Spleen (tissue), 11 donors: ENCODE measurements around the gene TMEM272. TPM values are rescaled to one million over a fixed set of nuclear protein-coding genes. Genes with fewer than 3 reads are reported as not detected.

ENCODE experiments used
- DNase-seq: peaks from one replicate; pipeline ENCODE4 v3.0.0-alpha.2; 2020
- H3K27ac ChIP-seq, 8 donors: fragments of 200-600 bp; sonication (generic) in 7 of 8; 1 replicate in 4 of 8; 2 replicates in 4 of 8; pipeline versions ENCODE4 v1.5.0 to v1.8.0; 2016 to 2021; ENCODE audit warnings: inconsistent platforms in 4 of 8, mild to moderate bottlenecking in 4 of 8, moderate library complexity in 1 of 8
- H3K27me3 ChIP-seq, 7 donors: fragments of 200-600 bp; sonication (generic) in 6 of 7; replicated peaks in 1 of 7; 1 replicate in 4 of 7; 2 replicates in 3 of 7; pipeline versions ENCODE4 v1.5.0 to v1.8.0; 2016 to 2021; ENCODE audit warnings: inconsistent platforms in 3 of 7, mild to moderate bottlenecking in 1 of 7
- H3K36me3 ChIP-seq, 6 donors: fragments of 200-600 bp; sonication (generic) in 5 of 6; 1 replicate in 4 of 6; 2 replicates in 2 of 6; pipeline versions ENCODE4 v1.5.0 to v1.8.0; 2016 to 2021; ENCODE audit warnings: inconsistent platforms in 2 of 6
- H3K4me1 ChIP-seq, 6 donors: fragments of 200-600 bp; sonication (generic) in 5 of 6; 1 replicate in 3 of 6; 2 replicates in 3 of 6; pipeline versions ENCODE4 v1.5.0 to v1.8.0; 2016 to 2021; ENCODE audit warnings: inconsistent platforms in 3 of 6
- H3K4me3 ChIP-seq, 8 donors: fragments of 200-600 bp; sonication (generic) in 7 of 8; 1 replicate in 4 of 8; 2 replicates in 4 of 8; pipeline versions ENCODE4 v1.5.0 to v1.8.0; 2016 to 2021; ENCODE audit warnings: inconsistent platforms in 4 of 8, mild to moderate bottlenecking in 4 of 8, moderate library complexity in 2 of 8
- H3K9me3 ChIP-seq, 8 donors: fragments of 200-600 bp; sonication (generic) in 7 of 8; 1 replicate in 4 of 8; 2 replicates in 4 of 8; pipeline versions ENCODE4 v1.5.0 to v1.8.0; 2016 to 2021; ENCODE audit warnings: inconsistent platforms in 4 of 8
- CTCF ChIP-seq, 11 experiments: fragments of 200-600 bp in 7 of 11; fragments of 450-650 bp in 4 of 11; sonication (generic) in 4 of 11; IDR thresholded peaks in 8 of 11; conservative IDR thresholded peaks in 3 of 11; 1 replicate in 7 of 11; 2 replicates in 4 of 11; pipeline versions ENCODE4 v1.4.0 to v1.8.0; 2016 to 2021; ENCODE audit warnings: antibody characterized with exemption in 11 of 11, inconsistent platforms in 4 of 11, mild to moderate bottlenecking in 1 of 11
- POLR2A ChIP-seq, 3 donors: fragments of 450-650 bp; IDR thresholded peaks; one replicate each; pipeline ENCODE4 v1.5.1; 2017; ENCODE audit warnings: antibody characterized with exemption in 3 of 3, mild to moderate bottlenecking in 1 of 3
- POLR2AphosphoS5 ChIP-seq, 3 donors: sonication (generic); formaldehyde crosslinking; IDR thresholded peaks; one replicate each; pipeline ENCODE4 v1.5.1; 2017; ENCODE audit warnings: antibody characterized with exemption in 3 of 3
- WGBS, 5 donors: extraction: QIAGEN DNeasy Blood & Tissue Kit in 3 of 5; methylation state at CpG; one replicate each; pipeline versions ENCODE4 v1.1.5 to v1.1.7; 2013 to 2018; 5-methylcytosine and 5-hydroxymethylcytosine counted together
- intact Hi-C: fragments of 100-400 bp; cut with DNase I; formaldehyde crosslinking; loops from one replicate; pipeline ENCODE4 v1.15.0; 2023; ENCODE audit warnings: low total_unique reads
- polyA plus RNA-seq, 3 donors: library from polyadenylated mRNA; stranded (reverse); fragments of 200-250 nt; gene quantifications; one replicate each; pipeline ENCODE4 v1.2.1, GENCODE V29; 2013
- total RNA-seq, 7 donors: library from RNA; depleted of rRNA in 3 of 7; stranded (reverse); fragments of >200 nt in 3 of 7; fragmentation: NEBNext Ultra II Directional in 4 of 7; extraction: Animal tissue kit (Norgen Biotek cat#: 25700) in 4 of 7; gene quantifications; one replicate each; pipeline versions ENCODE4 v1.1.0 to v1.2.1, GENCODE V29; 2016 to 2021
- donor health status: healthy with polysubstance abuse.
- donor health status: DM: no; HTN: no; CAD: no; lungs with moderate emphysema.
- donor health status: DM: no; HTN: no; CAD: no.
- donor health status: Bipolar disorder and iron deficiency.
- donor health status: healthy.
- donor health status: DM: no; HTN: no; CAD: no.
- donor health status: DM: yes; HTN: yes; CAD: no.

TMEM272 gene
- total and polyA plus RNA-seq, 10 donors, result 0.03 to 3.3 (median 1.1) TPM

GRCh38 chr13:51873117-51873798 lies 28.3 kb upstream of the TMEM272 start:
- no peaks in the 10 kb centered on the region for H3K36me3 ChIP-seq
- DNase-seq, result no peak
- no peaks in the 10 kb centered on the region for H3K27me3 ChIP-seq
- TF ChIP-seq CTCF (IDR thresholded peaks at IDR 0.05 in 8 of 11, conservative IDR thresholded peaks at IDR 0.05 in 3 of 11), result no peak
- TF ChIP-seq POLR2AphosphoS5 (IDR thresholded peaks at IDR 0.05), result no peak
- TF ChIP-seq POLR2A (IDR thresholded peaks at IDR 0.05), result no peak
- no peaks in the 10 kb centered on the region for H3K4me1 ChIP-seq
- H3K27ac ChIP-seq, result no peak overlapping the region
- WGBS, 5 donors, result 84 to 95% (median 89%) methylated on average over 6 of the region's 6 CpGs
- intact Hi-C loops, result no loop called here
- no peaks in the 10 kb centered on the region for H3K9me3 ChIP-seq
- H3K4me3 ChIP-seq, result no peak overlapping the region

- no peaks in the 10 kb centered on the region for H3K36me3 ChIP-seq
- DNase-seq, result no peak
- intact Hi-C loops, result no loop called here
- H3K9me3 ChIP-seq, result no peaks in the 10 kb centered on the region
- no peaks in the 10 kb centered on the region for H3K4me1 ChIP-seq
- no peak overlapping the region for H3K4me3 ChIP-seq
- H3K27me3 ChIP-seq, result no peaks in the 10 kb centered on the region
- no peak overlapping the region for H3K27ac ChIP-seq
- WGBS, 5 donors, result 25 to 36% (median 33%) methylated on average over 3 of the region's 3 CpGs
- TF ChIP-seq POLR2AphosphoS5 (IDR thresholded peaks at IDR 0.05) (no peak), CTCF (IDR thresholded peaks at IDR 0.05 in 8 of 11, conservative IDR thresholded peaks at IDR 0.05 in 3 of 11) (no peak), POLR2A (IDR thresholded peaks at IDR 0.05) (no peak)
Measured at GRCh38 chr13:51870616-51871015, 25.6 kb upstream of the TMEM272 start.

GRCh38 chr13:51869916-51870315 lies 24.9 kb upstream of the TMEM272 start:
- intact Hi-C loops, result no loop called here
- Histone ChIP-seq H3K4me3 (no peak overlapping the region), H3K27ac (no peak overlapping the region), H3K27me3 (no peaks in the 10 kb centered on the region), H3K9me3 (no peaks in the 10 kb centered on the region), H3K36me3 (no peaks in the 10 kb centered on the region), H3K4me1 (no peaks in the 10 kb centered on the region)
- 63 to 79% (median 72%) methylated on average over 6 of the region's 6 CpGs for WGBS, 5 donors
- TF ChIP-seq CTCF (IDR thresholded peaks at IDR 0.05 in 8 of 11, conservative IDR thresholded peaks at IDR 0.05 in 3 of 11) (no peak), POLR2A (IDR thresholded peaks at IDR 0.05) (no peak), POLR2AphosphoS5 (IDR thresholded peaks at IDR 0.05) (no peak)
- no peak for DNase-seq

- no peak for TF ChIP-seq CTCF (IDR thresholded peaks at IDR 0.05 in 8 of 11, conservative IDR thresholded peaks at IDR 0.05 in 3 of 11)
- no peak for TF ChIP-seq POLR2A (IDR thresholded peaks at IDR 0.05)
- TF ChIP-seq POLR2AphosphoS5 (IDR thresholded peaks at IDR 0.05), result no peak
- H3K27ac ChIP-seq, result no peak overlapping the region
- intact Hi-C loops, result no loop called here
- no peaks in the 10 kb centered on the region for H3K36me3 ChIP-seq
- H3K4me3 ChIP-seq, result no peak overlapping the region
- no peaks in the 10 kb centered on the region for H3K4me1 ChIP-seq
- no peaks in the 10 kb centered on the region for H3K27me3 ChIP-seq
- no peaks in the 10 kb centered on the region for H3K9me3 ChIP-seq
- no peak for DNase-seq
- 77 to 97% (median 89%) methylated on average over 4 of the region's 4 CpGs for WGBS, 5 donors
Measured at GRCh38 chr13:51867062-51867461, 22.1 kb upstream of the TMEM272 start.
